Activated CD4-positive, alpha-beta memory T cell treated with anti-CD3 and anti-CD28 coated beads, Interleukin-2, amount 10 ng/mL, durations not matched to agents 7 days and 5 days (primary cell): ENCODE measurements around the gene GBX1. TPM values are rescaled to one million over a fixed set of nuclear protein-coding genes. Genes with fewer than 3 reads are reported as not detected.

Source experiments
- CTCF ChIA-PET: fragments of 350-600 bp; sonication (Branson Sonifier 250); formaldehyde crosslinking; loops from one replicate; lab custom pipeline; 2021; ENCODE audit warnings: antibody characterized with exemption, inconsistent platforms; lab: Charles Lee
- POLR2A ChIA-PET: fragments of 350-600 bp; sonication (Branson Sonifier 250); formaldehyde crosslinking; loops from one replicate; lab custom pipeline; 2021; ENCODE audit warnings: antibody characterized with exemption; lab: Charles Lee
- DNase-seq: peaks from one replicate; pipeline ENCODE4 v3.0.0-alpha.2; 2020
- H3K27ac Mint-ChIP-seq: one replicate; pipeline ENCODE4 v1.8.0; 2021; ENCODE audit warnings: mild to moderate bottlenecking, mixed read lengths
- H3K27me3 Mint-ChIP-seq: one replicate; pipeline ENCODE4 v1.8.0; 2021; ENCODE audit warnings: mixed read lengths
- H3K36me3 Mint-ChIP-seq: one replicate; pipeline ENCODE4 v1.8.0; 2021; ENCODE audit warnings: low read depth, mixed read lengths
- H3K4me1 Mint-ChIP-seq: one replicate; pipeline ENCODE4 v1.8.0; 2021; ENCODE audit warnings: mixed read lengths
- H3K4me3 Mint-ChIP-seq: one replicate; pipeline ENCODE4 v1.8.0; 2021; ENCODE audit warnings: mild to moderate bottlenecking, mixed read lengths
- H3K9me3 Mint-ChIP-seq: one replicate; pipeline ENCODE4 v1.8.0; 2021; ENCODE audit warnings: mixed read lengths
- total RNA-seq, 2 experiments: library from RNA; stranded (reverse); gene quantifications; one replicate each; pipeline ENCODE4 v1.2.3, GENCODE V29; 2021

Gene GBX1
- total RNA-seq, 2 experiments from 2014 or later, result not detected

- no peak overlapping the region for H3K4me3 Mint-ChIP-seq
- peaks cover 4% of the 10 kb centered on the region for H3K4me1 Mint-ChIP-seq
- H3K27ac Mint-ChIP-seq, result no peak overlapping the region
- ChIA-PET CTCF (no interaction called here), POLR2A (interaction anchor here (1.3 kb wide), 1 partner anchor 16 kb away, joined by 3 read pairs; no protein-coding TSS in a partner anchor)
- peaks cover 18% of the 10 kb centered on the region for H3K27me3 Mint-ChIP-seq
- H3K9me3 Mint-ChIP-seq, result no peaks in the 10 kb centered on the region
- no peaks in the 10 kb centered on the region for H3K36me3 Mint-ChIP-seq
- no peak for DNase-seq
Observed at GRCh38 chr7:151191544-151191943, 24.1 kb upstream of the GBX1 start.

GRCh38 chr7:151189038-151189437 is 21.5 kb upstream of the GBX1 start:
- Mint-ChIP-seq H3K4me1 (no peaks in the 10 kb centered on the region), H3K27me3 (peaks cover 11% of the 10 kb centered on the region), H3K9me3 (no peaks in the 10 kb centered on the region), H3K27ac (no peak overlapping the region), H3K4me3 (no peak overlapping the region), H3K36me3 (no peaks in the 10 kb centered on the region)
- DNase-seq, result no peak
- POLR2A ChIA-PET, result no interaction called here
- CTCF ChIA-PET, result no interaction called here

- ChIA-PET POLR2A (no interaction called here), CTCF (no interaction called here)
- Mint-ChIP-seq H3K9me3 (no peaks in the 10 kb centered on the region), H3K27ac (no peak overlapping the region), H3K4me1 (no peaks in the 10 kb centered on the region), H3K4me3 (no peak overlapping the region), H3K36me3 (no peaks in the 10 kb centered on the region), H3K27me3 (peaks cover 11% of the 10 kb centered on the region)
- DNase-seq, result no peak
Observed at GRCh38 chr7:151188252-151188542, 20.7 kb upstream of the GBX1 start.

GRCh38 chr7:151187409-151188251 is 20.1 kb upstream of the GBX1 start:
- ChIA-PET POLR2A (interaction anchor here (0.6 kb wide), 1 partner anchor 13 kb away, joined by 3 read pairs; no protein-coding TSS in a partner anchor), CTCF (no interaction called here)
- no peaks in the 10 kb centered on the region for H3K4me1 Mint-ChIP-seq
- H3K36me3 Mint-ChIP-seq, result no peaks in the 10 kb centered on the region
- no peak overlapping the region for H3K4me3 Mint-ChIP-seq
- H3K9me3 Mint-ChIP-seq, result no peaks in the 10 kb centered on the region
- H3K27me3 Mint-ChIP-seq, result peaks cover 11% of the 10 kb centered on the region
- DNase-seq, result no peak
- no peak overlapping the region for H3K27ac Mint-ChIP-seq

GRCh38 chr7:151186640-151187408 is 19.3 kb upstream of the GBX1 start, which contains the start of gene ASB10:
ASB10 (minus strand) TSS chr7:151187250; CDS start chr7:151187130, 120 bp downstream.
- ChIA-PET CTCF (no interaction called here), POLR2A (interaction anchor here (0.6 kb wide), 1 partner anchor 14 kb away, joined by 3 read pairs; no protein-coding TSS in a partner anchor)
- Mint-ChIP-seq H3K27ac (no peak within 1 kb of the TSS), H3K27me3 (peaks cover 13% of the 10 kb centered on the region), H3K9me3 (no peaks in the 10 kb centered on the region), H3K4me3 (no peak within 1 kb of the TSS), H3K36me3 (no peaks in the 10 kb centered on the region), H3K4me1 (no peaks in the 10 kb centered on the region)
- no peak for DNase-seq

GRCh38 chr7:151185762-151186639 is 18.5 kb upstream of the GBX1 start:
- H3K27me3 Mint-ChIP-seq, result peaks cover 13% of the 10 kb centered on the region
- H3K9me3 Mint-ChIP-seq, result no peaks in the 10 kb centered on the region
- no peak overlapping the region for H3K27ac Mint-ChIP-seq
- H3K36me3 Mint-ChIP-seq, result no peaks in the 10 kb centered on the region
- ChIA-PET CTCF (interaction anchor here (0.8 kb wide), 1 partner anchor 58 kb away, joined by 3 read pairs; no protein-coding TSS in a partner anchor), POLR2A (no interaction called here)
- no peak for DNase-seq
- H3K4me3 Mint-ChIP-seq, result no peak overlapping the region
- H3K4me1 Mint-ChIP-seq, result no peaks in the 10 kb centered on the region

- no peak overlapping the region for H3K4me3 Mint-ChIP-seq
- CTCF ChIA-PET, result interaction anchor here (1.2 kb wide), 1 partner anchor 62 kb away, joined by 3 read pairs; no protein-coding TSS in a partner anchor
- peaks cover 10% of the 10 kb centered on the region for H3K27me3 Mint-ChIP-seq
- no peaks in the 10 kb centered on the region for H3K4me1 Mint-ChIP-seq
- no peak overlapping the region for H3K27ac Mint-ChIP-seq
- no peaks in the 10 kb centered on the region for H3K9me3 Mint-ChIP-seq
- POLR2A ChIA-PET, result no interaction called here
- H3K36me3 Mint-ChIP-seq, result no peaks in the 10 kb centered on the region
- no peak for DNase-seq
Observed at GRCh38 chr7:151181011-151181431, 13.5 kb upstream of the GBX1 start.

- Mint-ChIP-seq H3K4me1 (no peaks in the 10 kb centered on the region), H3K27ac (no peak overlapping the region), H3K36me3 (no peaks in the 10 kb centered on the region), H3K4me3 (no peak overlapping the region), H3K9me3 (no peaks in the 10 kb centered on the region), H3K27me3 (peaks cover 10% of the 10 kb centered on the region)
- POLR2A ChIA-PET, result interaction anchor here (1.3 kb wide), 1 partner anchor 35 kb away, joined by 3 read pairs; no protein-coding TSS in a partner anchor
- CTCF ChIA-PET, result interaction anchor here (1.2 to 2.3 kb wide), 3 partner anchors 11 to 64 kb away, joined by 3 to 10 read pairs (median 3); no protein-coding TSS in a partner anchor
- DNase-seq, result no peak
Observed at GRCh38 chr7:151179946-151180345, 12.5 kb upstream of the GBX1 start.

GRCh38 chr7:151179287-151179860 is 11.9 kb upstream of the GBX1 start:
- Mint-ChIP-seq H3K4me3 (no peak overlapping the region), H3K27me3 (peaks cover 10% of the 10 kb centered on the region), H3K36me3 (no peaks in the 10 kb centered on the region), H3K27ac (no peak overlapping the region), H3K9me3 (no peaks in the 10 kb centered on the region), H3K4me1 (no peaks in the 10 kb centered on the region)
- no peak for DNase-seq
- POLR2A ChIA-PET, result interaction anchor here (1.3 kb wide), 1 partner anchor 36 kb away, joined by 3 read pairs; no protein-coding TSS in a partner anchor
- CTCF ChIA-PET, result interaction anchor here (1.3 to 2.3 kb wide), 2 partner anchors 11 to 65 kb away, joined by 3 to 10 read pairs; no protein-coding TSS in a partner anchor

GRCh38 chr7:151178831-151179230 is 11.3 kb upstream of the GBX1 start:
- ChIA-PET POLR2A (interaction anchor here (1.3 kb wide), 1 partner anchor 36 kb away, joined by 3 read pairs; no protein-coding TSS in a partner anchor), CTCF (interaction anchor here (1.3 to 2.3 kb wide), 2 partner anchors 10 to 65 kb away, joined by 3 to 10 read pairs; no protein-coding TSS in a partner anchor)
- H3K4me3 Mint-ChIP-seq, result no peak overlapping the region
- H3K27ac Mint-ChIP-seq, result peak overlapping the region; percentile 4
- no peaks in the 10 kb centered on the region for H3K36me3 Mint-ChIP-seq
- no peaks in the 10 kb centered on the region for H3K4me1 Mint-ChIP-seq
- DNase-seq, result no peak
- no peaks in the 10 kb centered on the region for H3K9me3 Mint-ChIP-seq
- peaks cover 10% of the 10 kb centered on the region for H3K27me3 Mint-ChIP-seq

- no peak for DNase-seq
- POLR2A ChIA-PET, result interaction anchor here (1.2 kb wide), 1 partner anchor 163 kb away, joined by 3 read pairs; no protein-coding TSS in a partner anchor
- Mint-ChIP-seq H3K27me3 (peaks cover 13% of the 10 kb centered on the region), H3K4me3 (no peak overlapping the region), H3K36me3 (no peaks in the 10 kb centered on the region), H3K4me1 (no peaks in the 10 kb centered on the region), H3K9me3 (no peaks in the 10 kb centered on the region), H3K27ac (no peak overlapping the region)
- CTCF ChIA-PET, result interaction anchor here (2.0 to 2.3 kb wide), 2 partner anchors 10 to 65 kb away, joined by 7 to 10 read pairs; no protein-coding TSS in a partner anchor
Observed at GRCh38 chr7:151178236-151178635, 10.7 kb upstream of the GBX1 start.
